Measurements from ENCODE around the gene SFRP5.

SFRP5 gene

GRCh38 chr10:97785231-97785630 lies 13.4 kb upstream of the SFRP5 start:
- DNase-seq (ENCODE audit: extremely low read depth, low read depth), result no peak
- TF ChIP-seq, protein P1, sequence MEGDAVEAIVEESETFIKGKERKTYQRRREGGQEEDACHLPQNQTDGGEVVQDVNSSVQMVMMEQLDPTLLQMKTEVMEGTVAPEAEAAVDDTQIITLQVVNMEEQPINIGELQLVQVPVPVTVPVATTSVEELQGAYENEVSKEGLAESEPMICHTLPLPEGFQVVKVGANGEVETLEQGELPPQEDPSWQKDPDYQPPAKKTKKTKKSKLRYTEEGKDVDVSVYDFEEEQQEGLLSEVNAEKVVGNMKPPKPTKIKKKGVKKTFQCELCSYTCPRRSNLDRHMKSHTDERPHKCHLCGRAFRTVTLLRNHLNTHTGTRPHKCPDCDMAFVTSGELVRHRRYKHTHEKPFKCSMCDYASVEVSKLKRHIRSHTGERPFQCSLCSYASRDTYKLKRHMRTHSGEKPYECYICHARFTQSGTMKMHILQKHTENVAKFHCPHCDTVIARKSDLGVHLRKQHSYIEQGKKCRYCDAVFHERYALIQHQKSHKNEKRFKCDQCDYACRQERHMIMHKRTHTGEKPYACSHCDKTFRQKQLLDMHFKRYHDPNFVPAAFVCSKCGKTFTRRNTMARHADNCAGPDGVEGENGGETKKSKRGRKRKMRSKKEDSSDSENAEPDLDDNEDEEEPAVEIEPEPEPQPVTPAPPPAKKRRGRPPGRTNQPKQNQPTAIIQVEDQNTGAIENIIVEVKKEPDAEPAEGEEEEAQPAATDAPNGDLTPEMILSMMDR (IDR thresholded peaks at IDR 0.05; ENCODE audit: low read depth, low read length), result no peak

DNA sequence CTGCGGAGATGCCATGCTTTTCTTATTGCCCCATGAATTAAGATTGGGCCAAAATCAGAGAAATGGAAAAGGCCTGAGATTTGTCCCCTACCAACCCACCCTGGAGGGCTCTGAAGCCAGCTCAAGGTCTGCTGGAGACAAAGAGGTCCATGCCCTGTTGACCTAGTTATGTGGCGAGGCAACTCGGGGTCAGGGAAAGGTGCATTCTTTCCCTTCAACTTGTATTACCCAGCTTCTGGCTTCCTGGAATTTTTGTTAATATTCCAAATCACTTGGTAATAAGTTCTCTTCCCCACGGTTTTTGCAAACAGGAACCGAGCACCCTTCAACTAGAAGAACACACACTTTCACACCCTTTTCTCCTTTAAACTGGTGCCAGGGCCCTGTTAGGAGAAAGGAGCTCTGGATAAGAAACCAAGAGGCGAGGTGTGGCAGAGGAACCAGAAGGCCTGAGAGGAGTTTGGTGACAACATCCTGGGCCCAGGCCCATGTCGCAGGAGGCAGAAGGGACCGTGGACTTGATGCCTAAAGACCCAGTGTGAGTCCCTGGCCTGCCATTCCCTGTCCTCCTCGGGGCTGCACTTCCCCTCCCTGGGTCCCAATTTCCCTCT lies 12.5 kb upstream of the SFRP5 start:
- TF ChIP-seq, protein P1 (IDR thresholded peaks at IDR 0.05; ENCODE audit: low read depth, low read length), result no peak

DNA sequence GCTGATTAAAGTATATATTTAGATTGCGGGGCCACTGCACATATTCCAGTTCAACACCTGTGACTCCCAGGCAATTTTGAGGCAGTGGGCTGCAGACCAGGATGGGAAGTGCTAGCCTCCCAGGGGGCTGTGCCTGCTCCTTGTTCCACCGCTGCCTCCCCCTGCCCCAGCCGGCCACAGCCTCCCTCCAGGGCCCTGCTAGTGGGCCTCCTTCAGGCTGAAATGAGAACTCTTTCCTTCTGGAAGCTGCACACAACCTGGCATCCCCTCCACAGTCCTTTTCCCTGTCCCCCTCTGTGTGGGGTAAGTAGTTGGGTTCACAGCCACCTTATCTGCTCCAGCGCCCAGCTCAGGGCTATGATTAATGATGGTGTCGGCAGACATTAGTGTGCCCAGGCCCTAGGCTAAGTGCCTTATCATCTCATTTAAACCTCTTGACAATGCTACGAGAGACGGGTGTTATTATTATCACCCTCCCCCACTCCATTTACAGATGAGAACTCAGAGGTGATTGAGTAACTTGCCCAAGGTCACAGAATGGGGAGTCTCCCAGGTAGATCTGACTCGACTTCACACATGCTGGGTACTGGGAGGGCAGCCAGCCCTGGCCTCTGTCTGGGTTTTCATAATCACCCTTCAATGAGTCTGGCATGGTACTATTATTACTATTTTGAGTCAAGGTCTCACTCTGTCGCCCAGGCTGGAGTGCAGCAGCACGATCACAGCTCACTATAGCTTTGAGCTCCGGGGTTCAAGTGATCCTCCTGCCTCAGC lies 10.8 kb upstream of the SFRP5 start:
- TF ChIP-seq, protein P1 (IDR thresholded peaks at IDR 0.05; ENCODE audit: low read depth, low read length), result no peak
- DNase-seq (ENCODE audit: extremely low read depth, low read depth), result no peak

More for the DNA sequence above, 12.5 kb upstream of the SFRP5 start:
- DNase-seq (ENCODE audit: extremely low read depth, low read depth), result no peak

DNA sequence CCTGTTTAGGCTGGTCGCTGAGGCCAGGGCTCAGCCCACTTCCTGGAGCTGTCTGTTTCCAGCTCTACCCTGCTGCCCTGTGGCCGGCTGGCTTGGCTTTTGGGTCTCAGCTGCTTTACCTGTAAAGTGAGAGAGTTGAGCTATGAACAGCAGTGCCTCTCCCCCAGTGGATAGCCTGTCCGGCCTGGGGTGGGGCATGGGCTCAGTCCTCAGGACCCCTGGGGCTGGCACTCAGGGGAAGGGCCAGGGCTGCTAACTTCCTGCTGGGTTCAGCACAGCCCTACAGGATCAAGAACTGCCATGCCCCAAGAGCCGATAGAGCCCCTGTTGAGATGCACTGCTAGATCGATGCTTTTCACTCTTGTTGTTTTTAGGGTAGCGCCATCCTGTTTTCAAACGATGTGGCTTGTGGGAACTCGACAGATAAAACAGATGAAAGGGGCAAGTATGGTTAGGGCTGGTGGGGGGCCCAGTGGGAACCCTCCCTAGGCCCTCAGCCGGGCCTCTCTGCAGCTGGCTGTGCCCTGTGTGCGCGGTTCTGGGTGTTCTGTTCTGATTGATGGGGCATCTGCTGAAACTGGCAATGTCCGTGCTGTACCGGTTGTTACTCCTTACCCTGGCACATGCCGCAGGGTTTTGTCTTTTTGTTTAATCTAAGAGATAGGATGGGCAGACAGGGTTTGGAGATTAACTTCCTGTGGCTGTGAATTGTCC lies 10.0 kb upstream of the SFRP5 start:
- TF ChIP-seq, protein P1 (IDR thresholded peaks at IDR 0.05; ENCODE audit: low read depth, low read length), result no peak
- DNase-seq (ENCODE audit: extremely low read depth, low read depth), result no peak

- TF ChIP-seq, protein P1 (IDR thresholded peaks at IDR 0.05; ENCODE audit: low read depth, low read length), result no peak
- DNase-seq (ENCODE audit: extremely low read depth, low read depth), result no peak
Measured at GRCh38 chr10:97780841-97781617, 9.2 kb upstream of the SFRP5 start.

DNA sequence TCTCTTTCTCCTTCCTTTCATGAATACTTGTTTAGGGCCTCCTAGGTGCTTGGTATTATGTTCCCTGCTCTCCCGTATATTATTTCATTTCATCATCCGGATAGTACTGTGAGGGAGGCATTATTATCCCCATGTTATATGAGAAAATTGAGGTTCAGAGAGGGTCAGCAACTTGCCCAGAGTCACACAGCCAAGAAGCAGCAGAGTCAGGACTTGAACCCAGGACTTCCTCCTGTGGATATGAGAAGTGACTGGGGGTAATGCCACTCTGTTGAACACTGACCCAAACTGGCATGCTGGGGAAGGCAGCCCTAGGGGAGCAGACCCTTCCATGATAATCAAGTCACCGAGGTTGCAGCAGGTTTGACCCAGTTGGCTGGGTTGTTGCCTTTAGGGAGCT lies 8.2 kb upstream of the SFRP5 start:
- DNase-seq (ENCODE audit: extremely low read depth, low read depth), result no peak
- TF ChIP-seq, protein P1 (IDR thresholded peaks at IDR 0.05; ENCODE audit: low read depth, low read length), result no peak

Measured in AG09319 (cell line).